PC-9 (cell line): ENCODE measurements around the gene SHISAL1. TPM values are rescaled to one million over a fixed set of nuclear protein-coding genes. Genes with fewer than 3 reads are reported as not detected.

Experiments used
- BruUV-seq: library from RNA; stranded (reverse); fragments of 400-500 nt; replicated peaks from 2 replicates; lab custom pipeline; 2021; lab: Mats Ljungman, UMichigan
- CTCF ChIA-PET: fragments of 300-600 bp; sonication (Branson Sonifier 250); formaldehyde crosslinking; loops from one replicate; lab custom pipeline; 2022; ENCODE audit warnings: antibody characterized with exemption; lab: Charles Lee
- POLR2A ChIA-PET: fragments of 300-600 bp; sonication (Branson Sonifier 250); formaldehyde crosslinking; loops from one replicate; lab custom pipeline; 2022; ENCODE audit warnings: antibody characterized with exemption; ENCODE audit not compliant: unreplicated experiment; lab: Charles Lee
- DNase-seq, 2 experiments: peaks; one replicate each; pipeline versions ENCODE4 v3.0.0 to v3.0.0-alpha.2; 2015 to 2022; ENCODE audit warnings: mixed read lengths in 1 of 2
- H2AFZ ChIP-seq: fragments of 200-600 bp; sonication (generic); 2 replicates; pipeline ENCODE4 v1.8.1; 2017; ENCODE audit warnings: antibody characterized with exemption
- H3F3A ChIP-seq: fragments of 200-600 bp; sonication (generic); 2 replicates; pipeline ENCODE4 v1.8.1; 2017; ENCODE audit warnings: antibody characterized with exemption, mild to moderate bottlenecking, low read depth; ENCODE audit not compliant: insufficient read depth
- H3K27ac ChIP-seq: fragments of 200-600 bp; sonication (generic); 2 replicates; pipeline ENCODE4 v1.6.1; 2016; ENCODE audit warnings: mixed run types
- H3K27me3 ChIP-seq: fragments of 200-600 bp; sonication (generic); 2 replicates; pipeline ENCODE4 v1.6.1; 2016; ENCODE audit warnings: low read depth, mixed run types; ENCODE audit not compliant: insufficient read depth
- H3K36me3 ChIP-seq: fragments of 200-600 bp; sonication (generic); 2 replicates; pipeline ENCODE4 v1.6.1; 2016; ENCODE audit warnings: low read depth, mixed run types
- H3K4me1 ChIP-seq: fragments of 200-600 bp; sonication (generic); replicated peaks from 2 replicates; pipeline ENCODE4 v1.6.1; 2016; ENCODE audit warnings: mixed run types; ENCODE audit not compliant: insufficient read depth
- H3K4me2 ChIP-seq: fragments of 200-600 bp; sonication (generic); 2 replicates; pipeline ENCODE4 v1.6.1; 2017; ENCODE audit warnings: mixed run types
- H3K4me3 ChIP-seq: fragments of 200-600 bp; sonication (generic); 2 replicates; pipeline ENCODE4 v1.6.1; 2016; ENCODE audit warnings: mixed run types
- H3K79me2 ChIP-seq: fragments of 200-600 bp; sonication (generic); 2 replicates; pipeline ENCODE4 v1.6.1; 2017; ENCODE audit warnings: low read depth, mixed run types
- H3K9me2 ChIP-seq: fragments of 200-600 bp; sonication (generic); 2 replicates; pipeline ENCODE4 v1.8.1; 2017; ENCODE audit warnings: mild to moderate bottlenecking; ENCODE audit not compliant: insufficient read depth
- H3K9me3 ChIP-seq: fragments of 200-600 bp; sonication (generic); 2 replicates; pipeline ENCODE4 v1.8.1; 2016; ENCODE audit warnings: low read depth; ENCODE audit not compliant: insufficient read depth
- H4K20me1 ChIP-seq: fragments of 200-600 bp; sonication (generic); 2 replicates; pipeline ENCODE4 v1.8.1; 2017; ENCODE audit not compliant: insufficient read depth
- CTCF ChIP-seq: fragments of 200-600 bp; sonication (generic); conservative IDR thresholded peaks from 2 replicates; pipeline ENCODE4 v1.6.1; 2017; ENCODE audit warnings: mixed run types, antibody characterized with exemption, mild to moderate bottlenecking, moderate library complexity
- EZH2 ChIP-seq: fragments of 200-600 bp; sonication (generic); IDR thresholded peaks from 2 replicates; pipeline ENCODE4 v1.8.0; 2017; ENCODE audit warnings: antibody characterized with exemption, low read depth
- intact Hi-C: fragments of 100-400 bp; cut with micrococcal nuclease; formaldehyde crosslinking; loops from one replicate; pipeline ENCODE4 v1.10.0; 2022; ENCODE audit not compliant: unreplicated experiment
- total RNA-seq: library from RNA; stranded (reverse); gene quantifications from 2 replicates; pipeline ENCODE4 v1.2.3, GENCODE V29; 2021

The SHISAL1 gene
- total RNA-seq, 1 experiment from 2014 or later = 0.94 TPM

- Histone ChIP-seq H2AFZ (no peak overlapping the region), H3K27ac (no peak overlapping the region), H3K4me1 (no peaks in the 10 kb centered on the region), H3K27me3 (no peaks in the 10 kb centered on the region), H3K36me3 (no peaks in the 10 kb centered on the region), H3K9me3 (no peaks in the 10 kb centered on the region), H3K79me2 (no peaks in the 10 kb centered on the region), H4K20me1 (no peaks in the 10 kb centered on the region), H3K4me3 (no peak overlapping the region), H3K4me2 (no peak overlapping the region), H3K9me2 (no peaks in the 10 kb centered on the region), H3F3A (no peaks in the 10 kb centered on the region; the same call in 1 of the 2 replicates)
- TF ChIP-seq EZH2 (no peak), CTCF (no peak)
- no peak for DNase-seq
- intact Hi-C loops = no loop called here
- no TSS peak for BruUV-seq
- POLR2A ChIA-PET = no interaction called here
- CTCF ChIA-PET = no interaction called here
Measured at GRCh38 chr22:44268431-44269116, 44.2 kb downstream of the SHISAL1 start.

GRCh38 chr22:44267856-44268255, 44.9 kb downstream of the SHISAL1 start:
- H3K9me2 ChIP-seq = no peaks in the 10 kb centered on the region
- no peak overlapping the region for H3K4me2 ChIP-seq
- TF ChIP-seq EZH2 (no peak), CTCF (no peak)
- no peak overlapping the region for H3K4me3 ChIP-seq
- no peaks in the 10 kb centered on the region for H4K20me1 ChIP-seq
- no peak overlapping the region for H2AFZ ChIP-seq
- intact Hi-C loops = no loop called here
- ChIA-PET CTCF (no interaction called here), POLR2A (no interaction called here)
- no peak for DNase-seq
- no peaks in the 10 kb centered on the region for H3F3A ChIP-seq
- no peaks in the 10 kb centered on the region for H3K27me3 ChIP-seq
- H3K9me3 ChIP-seq = no peaks in the 10 kb centered on the region
- H3K27ac ChIP-seq = no peak overlapping the region
- no peaks in the 10 kb centered on the region for H3K79me2 ChIP-seq
- no peaks in the 10 kb centered on the region for H3K4me1 ChIP-seq
- no peaks in the 10 kb centered on the region for H3K36me3 ChIP-seq
- no TSS peak for BruUV-seq

GRCh38 chr22:44266796-44267760, 45.7 kb downstream of the SHISAL1 start:
- intact Hi-C loops = no loop called here
- TF ChIP-seq CTCF = no peak
- no peak for TF ChIP-seq EZH2
- Histone ChIP-seq H3F3A (no peaks in the 10 kb centered on the region), H3K79me2 (no peaks in the 10 kb centered on the region), H3K9me2 (no peaks in the 10 kb centered on the region), H3K4me1 (no peaks in the 10 kb centered on the region), H2AFZ (no peak overlapping the region), H3K36me3 (no peaks in the 10 kb centered on the region), H3K27ac (no peak overlapping the region), H3K27me3 (no peaks in the 10 kb centered on the region), H3K9me3 (no peaks in the 10 kb centered on the region), H3K4me2 (no peak overlapping the region), H3K4me3 (no peak overlapping the region), H4K20me1 (no peaks in the 10 kb centered on the region)
- CTCF ChIA-PET = no interaction called here
- DNase-seq = no peak
- no TSS peak for BruUV-seq
- POLR2A ChIA-PET = no interaction called here
